CD4-positive, alpha-beta T cell treated with Interleukin-6 at 100 ng/mL for 8 hours (primary cell): ENCODE measurements around the gene RNF224.
"Not testable (repeated sequence)": the region's sequence is repeated elsewhere in the genome, so short reads cannot be mapped to it uniquely, and the experiment has no call there.

Experiments
- DNase-seq: peaks from one replicate; pipeline ENCODE4 v3.0.0-alpha.2; 2020; ENCODE audit warnings: mixed read lengths, low spot score

RNF224 gene

GRCh38 chr9:137254624-137255447, 27.5 kb downstream of the RNF224 start, which contains the start of gene NELFB:
NELFB (plus strand) TSS chr9:137255327.
- peak; percentile 93 for DNase-seq

- peak; percentile 29 for DNase-seq
These were observed 28.3 kb downstream of the RNF224 start for GRCh38 chr9:137255448-137256114.

DNA sequence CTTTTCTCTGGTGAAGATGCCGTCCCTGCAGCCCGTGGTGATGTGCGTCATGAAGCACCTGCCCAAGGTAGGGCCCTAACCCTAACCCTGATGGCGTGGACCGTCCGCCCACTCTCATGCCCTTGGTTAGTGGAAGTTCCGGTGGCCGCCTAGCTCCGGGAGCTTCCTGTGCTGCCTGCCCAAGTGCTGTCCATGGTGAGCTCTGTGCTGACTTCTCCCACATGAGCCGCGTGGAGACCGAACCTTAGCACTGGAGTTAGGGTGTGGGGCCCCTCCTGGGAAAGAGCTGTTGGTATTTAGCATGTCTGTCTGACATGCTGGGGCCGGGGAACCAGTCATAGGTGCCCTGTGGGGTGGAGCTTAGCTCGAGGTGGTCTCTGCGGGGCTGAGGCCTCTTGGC, 29.1 kb downstream of the RNF224 start:
- no peak for DNase-seq

DNA sequence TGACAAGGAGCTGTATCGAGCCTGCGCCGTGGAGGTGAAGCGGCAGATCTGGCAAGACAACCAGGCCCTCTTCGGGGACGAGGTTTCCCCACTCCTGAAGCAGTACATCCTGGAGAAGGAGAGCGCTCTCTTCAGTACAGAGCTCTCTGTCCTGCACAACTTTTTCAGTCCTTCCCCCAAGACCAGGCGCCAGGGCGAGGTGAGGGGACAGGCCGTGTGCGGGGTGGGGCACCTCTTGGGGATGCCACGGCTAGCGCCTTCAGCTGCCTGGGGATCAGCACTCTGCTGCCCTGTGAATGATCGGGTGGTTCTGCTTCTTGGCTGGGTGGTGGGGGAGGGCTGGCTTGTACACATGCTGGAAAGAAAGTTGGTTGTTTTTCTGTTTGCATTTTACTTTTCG, 29.6 kb downstream of the RNF224 start:
- DNase-seq, result no peak

DNA sequence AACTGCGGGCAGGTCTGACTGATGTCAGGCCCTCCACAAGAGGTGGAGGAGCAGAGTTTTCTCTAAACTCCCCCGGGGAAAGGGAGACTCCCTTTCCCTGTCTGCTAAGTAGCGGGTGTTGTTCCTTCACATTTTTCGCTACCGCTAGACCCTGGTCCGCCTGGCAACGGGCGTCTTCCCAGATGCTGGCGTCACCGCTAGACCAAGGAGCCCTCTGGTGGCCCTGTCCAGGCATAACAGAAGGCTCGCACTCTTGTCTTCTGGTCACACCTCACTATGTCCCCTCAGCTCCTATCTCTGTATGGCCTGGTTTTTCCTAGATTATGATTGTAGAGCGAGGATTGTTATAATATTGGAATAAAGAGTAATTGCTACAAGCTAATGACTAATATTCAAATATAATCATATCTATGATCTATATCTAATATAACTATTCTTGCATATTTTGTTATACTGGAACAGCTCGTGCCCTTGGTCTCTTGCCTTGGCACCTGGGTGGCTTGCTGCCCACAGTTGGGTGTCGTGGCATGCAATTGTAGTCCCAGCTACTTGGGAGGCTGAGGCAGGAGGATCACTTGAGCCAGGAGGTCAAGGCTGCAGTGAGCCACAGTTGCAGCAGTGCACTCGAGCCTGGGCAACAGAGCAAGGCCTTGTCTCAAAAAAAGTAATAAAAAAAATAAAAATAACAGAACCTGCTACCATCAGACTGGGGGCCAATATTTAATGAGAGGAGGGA, 35.0 kb downstream of the RNF224 start:
- not testable (repeated sequence) for DNase-seq

DNA sequence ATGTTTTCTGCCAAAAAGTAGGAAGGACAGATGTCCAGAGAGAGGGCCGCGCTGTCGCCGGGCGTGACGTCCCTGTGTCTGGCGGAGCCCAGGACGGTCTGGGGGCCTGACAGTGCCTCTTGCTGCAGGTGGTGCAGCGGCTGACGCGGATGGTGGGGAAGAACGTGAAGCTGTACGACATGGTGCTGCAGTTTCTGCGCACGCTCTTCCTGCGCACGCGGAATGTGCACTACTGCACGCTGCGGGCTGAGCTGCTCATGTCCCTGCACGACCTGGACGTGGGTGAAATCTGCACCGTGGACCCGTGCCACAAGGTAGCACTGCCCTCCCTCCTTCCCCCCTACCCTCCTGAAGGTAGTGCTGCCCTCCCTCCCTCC, 35.6 kb downstream of the RNF224 start:
- no peak for DNase-seq

DNA sequence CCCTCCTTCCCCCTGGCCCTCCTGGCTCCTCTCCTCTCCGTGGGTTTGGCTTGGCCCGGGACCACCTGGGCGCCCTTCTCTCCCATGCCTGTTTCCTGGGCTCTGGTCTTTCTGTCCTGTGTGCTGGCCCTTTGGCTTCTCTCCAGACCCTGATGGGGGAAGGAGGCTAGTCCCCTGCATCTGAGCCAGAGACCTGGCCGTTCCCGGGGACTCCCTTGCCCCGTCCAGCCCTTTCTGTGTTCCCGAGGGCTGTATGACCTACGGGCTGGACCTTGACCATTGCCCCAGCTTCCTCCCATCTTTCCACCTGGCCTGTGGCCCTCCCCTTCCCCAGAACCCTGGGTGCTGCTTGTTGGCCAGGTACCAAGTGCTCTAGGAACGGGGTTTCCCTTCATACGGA, 36.2 kb downstream of the RNF224 start:
- DNase-seq, result no peak

- no peak for DNase-seq
These were observed 36.8 kb downstream of the RNF224 start for GRCh38 chr9:137264067-137264466.

- DNase-seq, result no peak
These were observed 38.3 kb downstream of the RNF224 start for GRCh38 chr9:137265496-137266161.

DNA sequence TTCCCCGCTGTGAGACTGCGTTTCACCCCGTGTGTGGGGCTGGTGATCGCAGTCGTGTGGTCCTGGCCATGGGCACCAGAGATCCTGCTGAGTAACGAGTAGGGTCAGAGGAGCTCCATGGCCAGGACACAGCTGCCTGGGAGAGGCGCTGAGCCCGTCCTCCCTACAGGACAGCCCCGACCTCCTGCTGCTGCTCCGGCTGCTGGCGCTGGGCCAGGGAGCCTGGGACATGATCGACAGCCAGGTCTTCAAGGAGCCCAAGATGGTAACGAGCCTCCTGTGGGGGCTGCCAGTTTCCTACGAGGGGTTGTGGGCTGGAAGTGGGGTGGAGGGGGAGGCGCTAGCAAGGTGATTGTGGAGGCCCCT, 38.8 kb downstream of the RNF224 start:
- DNase-seq, result no peak

- no peak for DNase-seq
These were observed 39.5 kb downstream of the RNF224 start for GRCh38 chr9:137266585-137267453.

DNA sequence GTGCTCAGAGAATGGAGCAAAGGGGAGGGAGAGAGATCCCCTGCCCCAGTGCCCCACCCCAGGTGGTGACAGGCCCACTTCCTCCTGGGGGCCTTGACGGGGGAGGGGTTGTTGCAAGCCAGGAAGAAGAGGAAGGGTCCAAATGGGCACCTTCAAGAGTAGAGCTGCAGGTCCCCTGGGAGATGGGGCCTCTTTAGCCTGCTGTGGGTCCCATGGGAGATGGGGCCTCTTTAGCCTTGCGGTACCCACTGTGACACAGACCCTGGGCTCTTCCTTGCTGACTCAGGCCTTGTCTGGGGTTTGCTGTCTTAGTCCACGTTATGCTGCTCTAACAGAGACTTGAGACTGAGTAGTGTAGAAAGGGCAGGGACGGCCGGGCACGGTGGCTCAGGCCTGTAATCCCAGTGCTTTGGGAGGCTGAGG, 40.6 kb downstream of the RNF224 start:
- DNase-seq, result no peak

GRCh38 chr9:137268538-137269201, 41.4 kb downstream of the RNF224 start:
- DNase-seq, result no peak

GRCh38 chr9:137269231-137269772, 42.0 kb downstream of the RNF224 start:
- DNase-seq, result no peak

DNA sequence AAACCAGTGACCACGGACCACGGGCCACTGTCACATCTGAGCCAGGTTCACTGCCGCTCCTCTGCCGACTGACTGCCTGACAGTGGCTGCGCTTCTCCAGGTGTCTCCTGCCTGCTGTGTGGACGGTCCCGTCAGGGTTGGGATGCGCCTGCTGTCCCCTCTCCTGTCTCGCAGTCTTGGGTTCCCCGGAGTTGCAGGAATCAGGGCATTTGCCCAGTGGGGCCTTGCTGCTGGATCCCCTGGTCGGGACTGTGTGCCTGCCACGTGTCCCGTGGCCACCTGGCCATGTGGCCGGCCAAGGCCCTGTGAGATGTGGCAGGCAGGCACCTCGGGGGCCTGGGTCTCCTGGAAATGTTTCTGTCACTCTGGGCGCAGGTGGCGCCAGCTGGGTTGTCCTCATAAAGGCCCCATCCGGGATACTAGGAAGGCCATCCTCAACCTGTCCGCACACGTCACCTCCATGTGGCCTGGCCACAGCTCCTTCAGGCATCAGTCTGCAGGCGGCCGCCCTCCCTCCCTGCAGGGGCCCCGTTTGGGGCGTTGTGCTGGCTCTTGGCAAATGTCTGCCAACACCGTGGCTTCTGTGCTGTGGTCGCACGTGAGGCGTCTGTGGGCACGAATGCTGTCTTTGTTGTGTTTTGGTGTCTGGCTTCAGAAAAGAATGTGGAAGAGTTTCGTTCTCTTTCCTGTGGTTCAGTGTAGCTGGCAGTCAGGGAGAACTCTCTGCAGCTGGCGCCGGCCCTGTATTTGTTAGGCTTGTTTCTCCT, 43.8 kb downstream of the RNF224 start:
- DNase-seq, result peak; percentile 34

- no peak for DNase-seq
These were observed 44.4 kb downstream of the RNF224 start for GRCh38 chr9:137271696-137272076.

DNA sequence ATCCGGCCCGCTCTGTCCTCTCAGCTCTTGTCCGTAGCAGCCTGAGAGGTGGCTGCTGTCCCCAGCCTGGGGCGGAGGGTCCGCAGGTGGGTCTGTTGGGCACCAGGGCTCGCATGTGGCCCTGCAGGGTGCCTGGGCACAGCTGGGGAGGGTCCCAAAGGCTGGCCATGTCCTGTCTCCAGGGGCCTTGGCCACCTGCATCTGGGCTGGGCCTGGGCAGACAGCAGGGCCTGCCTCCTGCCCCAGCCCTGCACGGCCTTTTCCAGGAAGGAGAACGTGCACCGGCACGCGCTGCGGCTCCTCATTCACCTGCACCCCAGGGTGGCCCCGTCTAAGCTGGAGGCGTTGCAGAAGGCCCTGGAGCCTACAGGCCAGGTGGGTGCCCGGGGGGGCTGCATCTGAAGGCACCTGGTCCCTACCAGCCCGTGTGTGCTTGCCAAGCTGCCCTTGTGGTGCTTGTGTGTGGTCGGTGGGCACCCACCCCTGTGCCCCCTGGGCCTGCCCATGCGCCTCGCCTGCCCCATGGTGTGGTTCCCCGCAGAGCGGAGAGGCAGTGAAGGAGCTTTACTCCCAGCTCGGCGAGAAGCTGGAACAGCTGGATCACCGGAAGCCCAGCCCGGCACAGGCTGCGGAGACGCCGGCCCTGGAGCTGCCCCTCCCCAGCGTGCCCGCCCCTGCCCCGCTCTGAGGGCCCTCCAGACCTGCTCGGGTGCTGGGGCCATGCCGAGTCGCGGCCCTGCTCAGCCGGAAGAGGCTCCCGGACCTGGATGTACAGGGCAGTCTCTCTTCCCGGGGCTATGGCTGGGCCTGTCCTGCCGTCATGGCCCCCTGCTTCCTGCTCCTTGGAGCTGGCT, 45.2 kb downstream of the RNF224 start:
- DNase-seq, result no peak

DNA sequence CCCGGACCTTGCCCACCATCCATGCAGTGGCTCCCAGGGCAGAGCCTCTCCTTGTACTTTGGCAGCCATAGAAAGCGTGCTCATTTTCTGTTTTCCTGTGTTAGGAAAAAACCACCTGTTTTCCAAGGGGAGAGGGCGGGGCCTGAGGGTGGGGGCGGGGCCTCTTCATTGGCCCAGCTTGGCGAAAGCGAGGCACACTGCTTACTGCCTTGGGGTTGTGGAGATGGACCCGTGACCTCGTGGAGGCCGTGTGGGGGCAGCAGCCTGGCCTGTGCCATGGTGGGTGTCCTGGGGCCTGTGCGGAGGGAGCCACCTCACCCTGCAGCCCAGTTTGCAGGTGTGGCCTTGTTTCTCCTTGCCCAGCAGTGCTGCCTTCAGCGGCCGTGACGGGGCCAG, 45.8 kb downstream of the RNF224 start:
- DNase-seq, result no peak
